Fibroblast of the conjunctiva (primary cell): Measurements from ENCODE around the gene WIPI1.

ENCODE experiments used
- DNase-seq: peaks from one replicate; pipeline ENCODE4 v3.0.0-alpha.2; 2010; ENCODE audit warnings: low read depth

Gene WIPI1

GRCh38 chr17:68460715-68461114 lies 3.4 kb upstream of the WIPI1 start:
- no peak for DNase-seq

- no peak for DNase-seq
These were observed 2.9 kb upstream of the WIPI1 start for GRCh38 chr17:68460146-68460545.

DNA sequence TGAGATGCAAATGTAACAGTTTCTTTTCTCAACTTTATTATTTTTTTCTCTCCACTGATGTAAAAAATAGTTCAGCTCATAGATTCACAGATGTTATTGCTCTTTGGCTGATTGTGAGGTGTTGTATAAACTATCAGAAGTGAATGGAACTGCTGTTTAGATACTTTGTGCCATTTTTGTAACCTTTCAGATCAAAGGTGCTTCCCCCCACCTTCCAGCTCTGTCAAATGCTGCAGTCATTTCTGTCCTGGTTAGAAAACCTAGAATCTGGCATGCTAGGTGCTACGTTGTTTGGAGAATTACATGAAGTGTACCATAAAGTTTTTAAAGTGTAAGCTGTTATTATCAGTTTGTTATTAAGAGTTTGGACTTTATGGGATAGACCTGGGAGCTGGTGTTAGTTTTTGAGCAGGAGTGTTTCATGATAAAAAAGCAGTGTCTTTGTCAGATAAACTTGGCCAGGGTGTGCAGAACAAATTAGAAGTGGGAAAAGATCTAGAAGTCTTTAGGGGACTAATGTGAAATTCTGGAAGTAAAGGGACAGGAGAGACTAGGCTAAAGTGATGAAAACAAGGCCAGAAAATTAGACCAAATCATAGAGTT lies 1.8 kb upstream of the WIPI1 start:
- DNase-seq: no peak

DNA sequence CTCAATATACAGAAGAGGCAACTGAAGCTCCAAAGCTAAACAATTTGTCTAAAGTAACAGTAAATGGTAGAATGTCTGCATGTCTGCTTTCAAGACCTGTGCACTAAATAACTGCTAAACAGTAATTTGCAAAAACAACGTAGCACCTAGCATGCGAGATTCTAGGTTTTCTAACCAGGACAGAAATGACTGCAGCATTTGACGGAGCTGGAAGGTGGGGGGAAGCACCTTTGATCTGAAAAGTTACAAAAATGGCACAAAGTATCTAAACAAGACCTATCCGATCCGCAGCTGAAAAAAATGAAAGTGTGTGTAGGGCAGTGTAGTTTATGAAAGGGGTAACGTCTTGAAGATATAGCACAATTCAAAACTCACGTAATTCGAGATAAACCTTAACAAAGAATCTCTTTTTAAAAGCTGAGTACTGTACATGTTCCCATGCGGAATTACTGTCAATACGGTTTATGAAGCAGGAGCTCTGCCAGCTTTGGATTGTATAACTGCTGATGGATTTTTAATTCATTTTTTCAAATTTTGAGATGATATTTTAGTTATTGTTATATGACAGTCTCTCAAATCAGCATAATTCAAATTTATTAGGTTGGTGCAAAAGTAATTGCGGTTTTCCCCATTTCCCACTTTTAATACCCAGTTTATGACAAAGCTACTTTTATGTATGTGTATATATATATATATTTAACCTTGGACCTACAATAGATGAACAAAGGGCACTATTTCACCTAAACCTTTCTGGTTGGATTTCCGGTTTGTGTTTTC lies 1.2 kb upstream of the WIPI1 start:
- no peak for DNase-seq

GRCh38 chr17:68457539-68458259 lies 403 bp upstream of the WIPI1 start:
- DNase-seq: peak; percentile 97

DNA sequence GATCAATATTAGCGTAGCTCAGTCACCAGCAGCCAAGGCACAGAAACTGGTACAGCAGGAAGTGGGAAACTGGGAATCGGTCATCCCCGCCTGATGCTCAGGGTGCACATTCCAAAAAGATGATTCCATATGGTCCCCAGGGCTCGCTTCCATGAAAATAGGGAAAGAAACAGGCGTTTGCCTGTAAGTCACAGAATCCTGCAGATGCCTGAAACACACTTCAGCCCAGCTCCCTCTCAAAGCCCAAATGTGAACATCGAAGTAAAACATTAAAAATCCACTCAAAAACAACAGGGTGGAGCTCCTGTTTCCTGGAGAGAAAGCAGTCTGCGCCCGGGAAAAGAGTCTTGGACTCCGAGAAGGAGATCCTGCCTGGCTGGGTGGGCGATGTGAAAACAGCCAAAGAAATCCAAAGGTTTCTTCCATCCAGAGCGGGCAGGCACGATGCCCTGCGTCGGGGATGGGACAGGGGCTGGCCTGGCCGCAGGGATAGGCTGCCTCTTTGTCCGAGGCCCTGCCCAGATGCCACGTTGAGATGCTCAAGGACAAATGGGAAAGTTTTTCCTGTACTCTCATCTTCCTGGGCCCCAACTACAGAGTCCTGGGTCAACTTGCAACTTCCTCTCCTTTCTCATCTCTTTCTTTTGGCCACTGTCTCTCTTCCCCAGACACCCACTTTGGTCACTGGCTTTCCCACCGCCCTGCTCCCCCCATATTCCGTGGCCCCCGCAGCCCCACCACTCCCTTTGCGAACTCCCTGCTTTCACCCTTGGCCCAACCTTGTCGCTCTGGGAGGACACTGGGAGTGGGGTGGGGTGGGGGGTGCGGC lies 743 bp downstream of the WIPI1 start:
- peak; percentile 88 for DNase-seq

DNA sequence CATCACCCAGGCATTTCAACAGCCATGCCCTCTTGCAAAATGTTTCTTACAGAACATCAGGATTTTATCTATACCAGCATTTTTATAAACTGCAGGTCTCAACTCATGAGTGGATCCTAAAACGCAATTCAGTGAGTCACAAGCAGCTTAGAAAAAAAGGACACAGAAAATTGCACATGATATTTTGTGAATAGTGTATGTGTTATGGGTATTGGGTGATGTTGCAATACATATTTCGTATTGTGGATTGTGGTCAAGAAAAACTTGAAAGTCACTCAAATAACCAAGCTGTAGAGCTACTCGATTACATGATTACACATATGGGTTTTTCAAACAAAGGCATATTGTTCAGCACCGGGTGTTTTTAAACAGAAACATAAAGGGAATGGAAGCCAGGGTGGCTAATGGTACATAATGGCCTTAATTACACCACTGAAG lies 1.4 kb downstream of the WIPI1 start:
- peak; percentile 83 for DNase-seq

DNA sequence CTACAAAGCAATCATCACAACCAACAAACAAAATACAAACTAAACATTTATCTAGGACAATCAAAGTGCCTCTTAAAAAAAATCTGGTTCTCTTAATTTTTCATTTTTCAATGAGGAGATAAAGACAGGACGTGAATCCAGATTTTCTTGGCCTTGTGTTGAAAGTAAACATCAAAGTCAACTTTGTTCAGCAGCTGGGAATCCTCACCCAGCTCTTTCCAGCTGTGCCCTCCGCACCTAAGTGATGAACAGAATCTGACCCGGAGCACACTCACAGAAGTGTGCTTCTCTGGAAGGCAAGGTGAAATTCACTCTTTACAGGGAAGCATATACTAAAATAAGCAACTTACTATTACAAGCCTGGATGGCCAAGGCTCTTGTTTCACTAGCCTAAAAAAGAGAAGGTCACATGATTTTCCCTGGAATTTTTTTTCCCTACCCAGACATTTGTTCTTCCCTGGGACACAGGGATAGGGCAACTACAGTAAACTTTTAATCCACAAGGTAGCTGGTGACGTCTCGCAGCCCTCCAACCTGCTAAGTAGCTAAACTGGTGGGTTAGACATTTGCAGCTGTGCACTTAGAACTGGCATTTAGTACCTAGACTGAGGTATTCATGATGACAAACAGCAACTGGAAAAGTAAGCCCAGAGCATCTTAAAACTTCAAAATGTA lies 3.2 kb downstream of the WIPI1 start:
- DNase-seq: no peak

DNA sequence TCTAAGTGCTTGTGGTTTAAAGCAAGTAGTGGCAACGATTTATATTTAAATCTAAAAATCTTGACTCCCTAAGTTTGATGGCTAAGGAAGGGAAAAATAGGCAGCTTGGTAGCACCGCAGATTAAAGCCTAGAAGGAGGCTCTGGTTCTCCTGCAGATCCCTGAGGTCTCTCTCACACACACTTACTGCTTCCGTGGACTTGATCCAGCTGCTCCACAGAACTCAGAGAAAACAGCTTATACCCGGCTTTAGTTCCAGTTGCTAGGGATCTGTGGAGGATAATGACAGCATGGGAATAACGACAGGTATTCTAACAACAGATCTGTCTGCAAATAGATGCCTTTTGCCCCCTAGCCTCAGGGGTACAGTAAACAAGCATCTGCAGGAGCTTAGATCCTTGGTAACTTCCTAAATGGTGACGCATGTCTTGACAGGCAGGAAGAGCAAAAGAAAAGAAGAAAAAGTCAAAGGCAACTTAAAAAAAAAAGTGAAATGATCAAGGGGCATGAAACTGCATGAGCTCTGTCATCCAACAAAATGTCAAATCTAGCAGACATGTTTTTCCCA lies 4.5 kb downstream of the WIPI1 start:
- no peak for DNase-seq

DNA sequence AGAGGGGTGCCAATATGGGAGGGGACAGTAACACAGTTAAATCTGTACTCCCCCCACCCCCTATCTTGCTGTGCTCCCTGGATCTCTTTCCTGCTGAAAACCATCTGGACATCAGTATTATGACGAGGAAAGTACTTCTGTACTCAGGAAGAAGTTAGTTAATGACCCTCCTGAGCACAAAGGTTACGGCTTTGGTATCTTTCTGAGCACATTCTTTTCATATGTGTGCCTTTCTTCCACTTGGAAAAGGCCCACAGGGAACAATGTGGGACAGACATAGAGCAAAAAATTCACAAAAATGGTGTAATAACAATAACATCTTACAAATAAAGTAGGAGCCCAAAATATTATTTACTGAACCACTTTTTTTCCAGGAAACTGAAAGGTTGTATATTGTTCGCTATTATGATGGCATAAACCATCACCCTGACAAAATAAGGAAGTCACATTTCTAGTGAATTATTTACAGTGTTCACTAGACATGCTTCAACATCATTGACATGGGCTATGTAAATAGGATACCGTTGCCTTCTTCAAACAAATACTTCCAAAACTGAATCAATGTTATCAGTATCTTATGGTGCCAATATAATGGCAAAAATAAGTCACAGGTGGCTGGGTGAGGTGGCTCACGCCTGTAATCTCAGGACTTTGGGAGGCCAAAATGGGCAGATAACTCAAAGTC lies 5.5 kb downstream of the WIPI1 start:
- DNase-seq: no peak

DNA sequence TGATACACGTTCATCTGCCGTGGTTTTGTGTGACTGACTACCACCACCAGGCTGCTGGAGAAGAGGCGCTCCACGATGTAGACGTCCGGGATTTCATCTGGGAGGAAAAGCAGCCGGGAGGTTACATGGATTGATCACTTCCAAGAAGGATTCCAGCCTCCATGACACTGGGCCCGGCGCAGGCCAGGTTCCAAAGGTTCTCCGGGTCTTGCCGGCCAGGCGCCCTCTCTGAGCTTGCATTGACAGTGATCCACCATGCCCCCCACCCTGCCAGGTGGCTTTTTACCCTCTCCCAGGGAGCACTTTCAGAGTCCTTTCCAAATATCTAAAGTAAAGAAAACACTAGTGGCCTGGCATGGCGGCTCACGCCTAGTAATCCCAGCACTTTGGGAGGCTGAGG lies 6.5 kb downstream of the WIPI1 start:
- DNase-seq: no peak

DNA sequence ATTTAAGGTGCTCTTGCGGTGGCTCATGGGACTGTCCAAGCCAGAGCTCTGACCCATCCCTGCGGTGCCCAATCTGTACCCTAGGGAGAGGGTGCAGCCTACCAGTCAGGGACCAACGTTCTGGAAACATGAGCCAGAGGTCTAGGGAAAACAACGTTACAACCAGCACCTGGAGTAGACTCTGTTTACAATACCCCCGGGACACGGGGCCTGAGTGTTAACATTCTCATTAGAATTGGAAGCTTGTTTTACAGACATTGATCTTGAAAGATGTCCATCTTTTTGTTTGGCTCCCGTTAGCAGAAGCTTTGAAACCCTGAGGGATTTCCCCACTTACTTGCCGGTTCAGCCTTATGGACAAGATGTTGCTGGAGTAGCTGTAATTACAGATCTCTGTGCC lies 6.9 kb downstream of the WIPI1 start:
- DNase-seq: no peak

GRCh38 chr17:68449021-68449739 lies 8.1 kb downstream of the WIPI1 start:
- no peak for DNase-seq

DNA sequence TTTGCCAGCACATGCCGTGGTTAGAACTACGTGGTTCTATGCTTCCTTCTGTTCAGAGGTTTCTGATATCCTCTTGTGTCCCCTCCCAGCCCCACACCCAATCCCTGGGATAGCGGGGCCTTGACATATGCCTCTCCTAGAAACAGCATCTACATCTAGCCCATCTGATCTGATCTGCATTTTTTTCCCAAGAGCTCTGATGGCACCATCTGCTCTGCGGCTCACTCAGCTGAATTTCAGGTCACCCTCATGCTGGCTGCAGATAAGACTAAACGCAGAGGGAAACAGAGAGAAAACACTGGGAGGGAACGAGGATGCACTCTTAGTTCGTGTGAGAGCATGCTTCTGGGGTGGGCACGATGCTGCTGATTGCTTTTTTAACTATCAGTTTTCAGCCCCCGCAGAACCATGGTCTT lies 10.7 kb downstream of the WIPI1 start:
- DNase-seq: no peak

DNA sequence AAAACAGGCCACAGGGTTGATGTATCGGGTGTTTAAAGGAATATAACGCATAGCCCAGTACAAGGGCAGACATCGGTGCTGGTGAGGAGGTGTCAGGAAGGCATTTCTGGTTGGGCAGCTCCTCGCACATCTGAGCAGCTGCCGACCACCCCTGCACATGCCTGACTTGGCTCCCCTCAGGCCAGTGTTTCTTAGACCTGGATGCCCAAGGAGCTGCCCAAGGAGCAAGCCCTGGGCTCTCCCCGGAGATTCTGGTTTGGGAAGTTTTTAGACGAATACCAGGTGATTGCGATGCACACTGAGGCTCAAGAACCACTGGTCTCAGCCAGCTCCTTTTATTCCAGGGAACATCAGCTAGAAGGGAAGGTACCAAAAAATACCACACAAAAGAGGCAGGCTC lies 11.6 kb downstream of the WIPI1 start:
- no peak for DNase-seq

DNA sequence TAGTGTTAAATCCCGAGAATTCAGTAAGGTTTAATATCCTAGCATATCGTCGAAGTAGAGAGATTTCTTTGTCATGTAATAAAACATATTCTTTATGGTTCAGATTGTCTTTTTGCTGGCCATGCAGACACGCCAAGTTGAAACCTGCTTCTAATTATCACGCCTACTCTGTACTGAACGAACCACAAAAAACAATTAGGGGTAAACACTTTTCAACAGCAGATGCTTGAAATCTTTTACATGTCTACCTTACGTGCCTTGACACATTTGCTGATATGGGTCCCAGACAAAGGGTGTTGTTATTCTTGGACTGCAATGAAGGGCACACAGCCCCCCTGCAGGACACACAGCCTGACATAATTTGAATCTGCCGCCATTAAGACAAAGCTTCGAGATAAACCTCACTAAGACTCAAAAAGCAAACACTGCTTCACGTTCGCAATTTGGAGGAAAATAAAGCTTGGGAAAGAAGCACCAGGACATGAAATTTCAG lies 13.3 kb downstream of the WIPI1 start:
- DNase-seq: no peak

DNA sequence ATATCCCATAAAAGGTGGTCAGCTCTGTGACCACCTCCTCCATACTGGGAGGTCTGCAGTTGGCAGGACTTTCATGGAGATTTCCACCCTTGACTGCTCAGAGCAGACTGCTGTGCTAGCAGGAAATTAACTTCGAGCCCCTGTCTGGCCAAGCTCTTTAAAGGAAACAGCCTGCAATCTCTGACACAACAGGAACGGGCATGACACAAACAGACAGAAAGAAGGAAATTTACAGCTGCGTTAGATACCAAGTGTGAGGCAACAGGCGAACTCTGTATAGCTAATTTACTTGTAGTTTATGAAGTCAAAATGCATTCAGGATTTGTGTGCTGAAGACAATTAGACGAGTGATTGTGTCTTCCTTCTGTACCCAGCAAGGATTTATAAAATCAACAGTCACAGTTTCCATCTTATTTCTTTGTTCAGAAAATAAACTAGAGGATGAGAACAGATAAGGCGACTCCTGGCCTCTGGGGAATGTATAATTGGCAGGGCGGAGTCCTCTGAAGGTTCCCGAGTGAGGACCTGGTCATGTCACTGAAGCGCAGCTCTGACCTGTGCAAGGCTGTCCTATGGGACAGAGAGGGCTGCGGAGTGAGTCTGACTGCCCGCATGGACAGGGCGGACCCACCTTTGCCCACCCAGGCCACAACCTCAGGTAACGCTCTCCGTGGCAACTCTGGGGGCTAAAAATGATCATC lies 16.1 kb downstream of the WIPI1 start:
- no peak for DNase-seq

GRCh38 chr17:68440526-68440925 lies 16.8 kb downstream of the WIPI1 start:
- no peak for DNase-seq

DNA sequence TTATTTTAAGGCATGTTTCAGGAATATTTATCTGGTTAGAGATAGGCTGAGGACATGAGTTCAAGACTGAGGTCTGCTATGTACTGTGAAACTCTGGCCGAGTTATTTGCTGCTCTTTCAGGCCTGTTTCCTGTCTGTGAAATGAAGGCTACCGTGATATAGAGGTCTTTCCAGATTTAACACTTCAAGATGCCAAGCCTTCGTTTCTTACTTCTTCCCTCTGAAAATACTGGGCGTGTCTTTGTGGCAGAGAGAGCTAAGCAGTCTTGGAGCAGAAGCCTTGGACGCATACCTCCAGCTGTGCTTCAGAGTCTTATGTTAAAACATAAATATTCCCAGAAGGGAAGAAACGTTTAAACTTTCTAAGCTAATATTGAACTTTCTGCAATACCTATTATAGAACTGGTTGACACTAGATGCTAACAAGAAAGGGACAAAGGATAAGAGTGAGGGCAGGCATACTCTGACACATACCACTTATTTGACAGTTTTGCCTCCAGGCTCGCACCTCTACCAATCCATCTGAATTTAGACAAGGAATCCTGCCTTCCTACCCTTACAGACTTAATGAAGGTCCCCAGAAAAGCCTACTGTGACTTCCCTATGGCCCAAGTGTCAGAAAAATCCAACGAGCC lies 17.5 kb downstream of the WIPI1 start:
- DNase-seq: no peak
